Brain microvascular endothelial cell (primary cell): ENCODE measurements around the gene PDE11A.

Experiments
- DNase-seq: peaks from one replicate; pipeline ENCODE4 v3.0.0-alpha.2; 2020
- H3K27ac ChIP-seq: fragments of 250-450 bp; sonication (Bioruptor Pico); 2 replicates; pipeline ENCODE4 v1.5.1; 2020; ENCODE audit warnings: mild to moderate bottlenecking, moderate library complexity
- H3K27me3 ChIP-seq: fragments of 250-450 bp; sonication (Bioruptor Pico); replicated peaks from 2 replicates; pipeline ENCODE4 v1.5.1; 2020; ENCODE audit warnings: mild to moderate bottlenecking
- H3K36me3 ChIP-seq: fragments of 250-450 bp; sonication (Bioruptor Pico); replicated peaks from 2 replicates; pipeline ENCODE4 v1.5.1; 2020; ENCODE audit warnings: mild to moderate bottlenecking
- H3K4me3 ChIP-seq: 2 replicates; pipeline ENCODE4 v1.5.1; 2011; ENCODE audit warnings: low read depth, mild to moderate bottlenecking, control low read depth, low read length, moderate library complexity
- in situ Hi-C: cut with HindIII; loops from 2 replicates; pipeline ENCODE4 v1.10.0; 2017; ENCODE audit warnings: low sequenced_read_pairs, low pct_ligation_motif_present
- TF ChIP-seq, protein P1 (sequence below): IDR thresholded peaks from 2 replicates; pipeline ENCODE4 v1.5.1; 2011; ENCODE audit warnings: low read depth, mild to moderate bottlenecking, moderate library complexity, low read length, control low read depth, inconsistent platforms; ENCODE audit errors: missing control alignments

PDE11A gene

DNA sequence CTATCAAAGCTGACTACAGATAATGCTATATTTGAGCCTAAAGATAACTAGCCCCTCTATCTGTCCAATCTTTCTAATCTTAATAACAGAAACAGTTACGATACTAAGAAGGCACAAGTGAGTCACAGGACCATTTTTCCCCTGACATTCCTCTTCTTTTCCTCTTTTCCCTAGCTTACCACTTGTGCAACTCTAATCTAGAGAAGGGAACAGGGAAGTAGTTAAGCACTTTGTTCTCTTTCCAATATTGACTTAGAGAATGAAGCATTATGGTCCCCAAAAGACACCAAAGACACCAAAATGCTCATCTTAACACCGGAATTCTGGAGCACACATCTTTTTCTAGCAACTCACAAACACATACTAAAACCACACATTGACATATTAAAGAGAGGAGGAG is 1.8 kb downstream of the PDE11A start:
- no peak for DNase-seq
- in situ Hi-C loops: no loop called here
- Histone ChIP-seq H3K4me3 (no peak overlapping the region), H3K36me3 (no peaks in the 10 kb centered on the region), H3K27ac (no peak overlapping the region), H3K27me3 (peaks cover 4% of the 10 kb centered on the region)
- TF ChIP-seq, protein P1, sequence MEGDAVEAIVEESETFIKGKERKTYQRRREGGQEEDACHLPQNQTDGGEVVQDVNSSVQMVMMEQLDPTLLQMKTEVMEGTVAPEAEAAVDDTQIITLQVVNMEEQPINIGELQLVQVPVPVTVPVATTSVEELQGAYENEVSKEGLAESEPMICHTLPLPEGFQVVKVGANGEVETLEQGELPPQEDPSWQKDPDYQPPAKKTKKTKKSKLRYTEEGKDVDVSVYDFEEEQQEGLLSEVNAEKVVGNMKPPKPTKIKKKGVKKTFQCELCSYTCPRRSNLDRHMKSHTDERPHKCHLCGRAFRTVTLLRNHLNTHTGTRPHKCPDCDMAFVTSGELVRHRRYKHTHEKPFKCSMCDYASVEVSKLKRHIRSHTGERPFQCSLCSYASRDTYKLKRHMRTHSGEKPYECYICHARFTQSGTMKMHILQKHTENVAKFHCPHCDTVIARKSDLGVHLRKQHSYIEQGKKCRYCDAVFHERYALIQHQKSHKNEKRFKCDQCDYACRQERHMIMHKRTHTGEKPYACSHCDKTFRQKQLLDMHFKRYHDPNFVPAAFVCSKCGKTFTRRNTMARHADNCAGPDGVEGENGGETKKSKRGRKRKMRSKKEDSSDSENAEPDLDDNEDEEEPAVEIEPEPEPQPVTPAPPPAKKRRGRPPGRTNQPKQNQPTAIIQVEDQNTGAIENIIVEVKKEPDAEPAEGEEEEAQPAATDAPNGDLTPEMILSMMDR: no peak

DNA sequence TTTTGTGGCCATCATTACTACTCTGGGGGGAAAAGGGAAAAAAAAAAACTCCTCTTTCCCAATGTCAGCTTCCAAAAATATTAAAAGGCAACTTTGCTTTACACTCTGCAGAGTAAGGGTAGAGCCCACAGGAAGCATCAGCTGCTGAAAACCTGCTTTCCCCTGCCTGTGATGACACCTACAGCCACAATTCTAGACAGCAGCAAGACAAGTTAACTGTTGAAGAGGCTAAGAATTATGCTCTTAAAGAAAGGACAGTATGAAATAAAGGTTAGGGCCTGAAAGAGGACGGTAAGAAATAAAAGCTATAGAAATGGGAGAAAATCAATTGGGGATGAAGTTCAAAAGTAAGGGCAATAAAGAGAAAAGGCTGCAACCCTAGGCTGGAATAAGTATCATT is 3.0 kb downstream of the PDE11A start:
- no peak overlapping the region for H3K27ac ChIP-seq
- peaks cover 4% of the 10 kb centered on the region for H3K27me3 ChIP-seq
- DNase-seq: no peak
- H3K36me3 ChIP-seq: no peaks in the 10 kb centered on the region
- no peak overlapping the region for H3K4me3 ChIP-seq
- in situ Hi-C loops: no loop called here
- TF ChIP-seq, protein P1: no peak

DNA sequence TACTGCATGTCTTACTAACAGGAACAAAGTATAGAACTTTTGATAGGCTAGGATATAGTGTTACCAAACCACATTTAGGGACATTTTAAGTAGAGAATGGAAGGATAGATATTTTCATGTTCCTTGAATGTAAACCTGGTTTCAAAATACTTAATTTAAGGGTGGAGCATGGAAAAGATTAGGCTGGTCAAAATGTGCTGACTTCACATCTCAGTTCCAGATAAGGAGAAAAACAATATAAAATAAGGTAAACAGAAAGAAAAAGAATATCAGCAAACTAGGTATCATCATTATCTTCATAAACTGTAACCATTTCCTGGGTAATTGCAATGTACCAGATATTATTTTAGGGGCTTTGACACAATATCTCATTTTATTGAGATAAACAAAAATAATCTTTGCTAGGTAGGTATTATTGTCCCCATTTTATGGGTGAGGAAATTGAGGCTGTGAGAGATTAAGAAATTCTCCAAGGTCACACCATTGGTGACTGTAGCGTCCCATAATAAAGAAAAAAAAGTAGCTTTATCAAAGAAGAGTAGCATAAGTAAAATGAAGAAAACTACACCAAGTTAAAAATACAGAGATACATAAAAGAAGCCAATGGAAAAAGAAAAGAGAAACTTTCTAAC is 3.6 kb downstream of the PDE11A start:
- in situ Hi-C loops: no loop called here
- no peak for DNase-seq
- TF ChIP-seq, protein P1: no peak
- H3K27me3 ChIP-seq: peaks cover 4% of the 10 kb centered on the region
- H3K27ac ChIP-seq: no peak overlapping the region
- no peak overlapping the region for H3K4me3 ChIP-seq
- no peaks in the 10 kb centered on the region for H3K36me3 ChIP-seq

DNA sequence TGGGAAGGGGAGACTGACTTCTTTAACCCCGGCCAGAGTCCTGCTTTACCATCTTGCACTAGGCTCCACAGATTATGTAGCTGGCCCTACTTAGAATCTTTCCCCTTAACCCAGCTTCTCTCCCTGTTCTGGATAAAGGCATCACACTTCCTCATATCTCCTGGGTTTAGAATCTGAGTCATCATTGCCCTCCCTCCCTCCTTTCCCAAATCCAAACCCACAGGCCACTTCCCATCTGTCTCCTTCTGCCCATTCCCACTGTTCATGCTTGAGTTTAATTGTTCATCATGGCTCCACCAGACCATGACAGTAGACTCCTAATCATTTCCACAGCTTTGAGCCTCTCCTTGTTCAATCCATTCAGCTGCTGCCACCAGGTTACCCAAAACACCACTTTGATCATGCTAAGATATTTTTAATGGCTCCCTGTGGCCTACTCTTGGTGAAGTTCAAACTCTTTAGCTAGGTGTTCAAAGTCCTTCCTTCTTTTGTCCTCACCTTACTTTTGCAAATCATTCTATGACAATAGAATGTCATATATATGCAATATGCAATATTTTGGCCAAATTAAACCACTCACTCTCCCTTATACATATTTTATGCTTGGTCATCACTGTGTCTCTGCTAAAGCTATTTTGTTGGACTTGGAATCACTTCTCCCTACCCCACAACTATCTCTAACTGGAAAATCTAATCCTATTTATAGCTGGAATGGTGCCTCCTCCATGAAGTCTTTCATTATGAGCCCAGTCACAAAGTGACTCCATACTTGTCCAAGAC is 5.5 kb downstream of the PDE11A start:
- in situ Hi-C loops: no loop called here
- H3K4me3 ChIP-seq: no peak overlapping the region
- no peak for DNase-seq
- no peaks in the 10 kb centered on the region for H3K36me3 ChIP-seq
- TF ChIP-seq, protein P1: no peak
- H3K27me3 ChIP-seq: peaks cover 3% of the 10 kb centered on the region
- no peak overlapping the region for H3K27ac ChIP-seq

DNA sequence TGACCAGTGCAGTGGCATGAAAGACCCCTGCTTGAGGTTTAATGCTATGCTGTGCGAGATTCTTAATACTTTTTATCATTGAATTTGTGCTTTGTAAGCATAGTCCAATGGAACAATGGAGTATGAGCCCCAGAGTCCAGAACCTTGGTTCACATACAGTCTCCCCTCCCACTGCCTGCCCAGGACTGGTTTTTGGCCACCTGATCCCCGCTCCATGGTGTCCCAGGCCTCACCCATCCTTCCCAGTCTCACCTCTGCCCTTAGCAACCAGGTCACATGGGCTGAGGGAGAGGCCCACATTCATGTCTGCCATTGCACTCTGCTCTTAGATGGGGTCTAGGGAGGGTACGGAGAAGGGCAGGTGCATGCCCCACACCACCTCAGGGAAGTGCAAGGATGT is 6.3 kb downstream of the PDE11A start:
- in situ Hi-C loops: no loop called here
- H3K4me3 ChIP-seq: no peak overlapping the region

More for the DNA sequence above, 6.3 kb downstream of the PDE11A start:
- H3K36me3 ChIP-seq: no peaks in the 10 kb centered on the region
- TF ChIP-seq, protein P1: no peak
- H3K27me3 ChIP-seq: no peaks in the 10 kb centered on the region
- H3K27ac ChIP-seq: no peak overlapping the region
- no peak for DNase-seq
